Upper lobe of left lung (tissue), 4 donors: ENCODE data around the gene CAMSAP1.

Experiments used
- POLR2A ChIP-seq, 4 donors: fragments of 450-650 bp; IDR thresholded peaks; one replicate each; pipeline ENCODE4 v1.5.1; 2016 to 2017; ENCODE audit warnings: antibody characterized with exemption in 4 of 4, mild to moderate bottlenecking in 2 of 4
- TF ChIP-seq, protein P1 (sequence below), 6 experiments: fragments of 450-650 bp in 4 of 6; fragments of 200-600 bp in 2 of 6; sonication (generic) in 2 of 6; IDR thresholded peaks; one replicate each; pipeline ENCODE4 v1.5.1; 2016 to 2019; ENCODE audit warnings: antibody characterized with exemption in 6 of 6

DNA sequence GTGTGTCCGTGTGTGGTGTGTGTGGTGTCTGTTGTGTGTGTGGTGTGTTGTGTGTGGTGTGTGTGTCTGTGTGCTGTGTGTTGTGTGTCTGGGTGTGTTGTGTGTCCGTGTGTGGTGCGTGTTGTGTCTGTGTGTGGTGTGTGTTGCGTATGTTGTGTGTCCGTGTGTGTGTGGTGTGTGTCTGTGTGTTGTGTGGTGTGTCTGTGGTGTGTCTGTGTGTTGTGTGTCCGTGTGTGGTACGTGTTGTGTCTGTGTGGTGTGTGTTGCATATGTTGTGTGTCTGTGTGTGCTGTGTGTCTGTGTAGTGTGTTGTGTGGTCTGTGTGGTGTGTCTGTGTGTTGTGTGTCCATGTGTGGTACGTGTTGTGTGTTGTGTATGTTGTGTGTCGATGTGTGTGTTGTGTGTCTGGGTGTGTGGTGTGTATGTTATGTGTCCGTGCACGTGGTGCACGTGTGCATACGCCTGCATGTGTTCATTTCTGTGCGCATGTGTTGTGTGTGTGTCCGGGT is 133.1 kb downstream of the CAMSAP1 start:
- no peak for TF ChIP-seq POLR2A (IDR thresholded peaks at IDR 0.05)
- TF ChIP-seq, protein P1, sequence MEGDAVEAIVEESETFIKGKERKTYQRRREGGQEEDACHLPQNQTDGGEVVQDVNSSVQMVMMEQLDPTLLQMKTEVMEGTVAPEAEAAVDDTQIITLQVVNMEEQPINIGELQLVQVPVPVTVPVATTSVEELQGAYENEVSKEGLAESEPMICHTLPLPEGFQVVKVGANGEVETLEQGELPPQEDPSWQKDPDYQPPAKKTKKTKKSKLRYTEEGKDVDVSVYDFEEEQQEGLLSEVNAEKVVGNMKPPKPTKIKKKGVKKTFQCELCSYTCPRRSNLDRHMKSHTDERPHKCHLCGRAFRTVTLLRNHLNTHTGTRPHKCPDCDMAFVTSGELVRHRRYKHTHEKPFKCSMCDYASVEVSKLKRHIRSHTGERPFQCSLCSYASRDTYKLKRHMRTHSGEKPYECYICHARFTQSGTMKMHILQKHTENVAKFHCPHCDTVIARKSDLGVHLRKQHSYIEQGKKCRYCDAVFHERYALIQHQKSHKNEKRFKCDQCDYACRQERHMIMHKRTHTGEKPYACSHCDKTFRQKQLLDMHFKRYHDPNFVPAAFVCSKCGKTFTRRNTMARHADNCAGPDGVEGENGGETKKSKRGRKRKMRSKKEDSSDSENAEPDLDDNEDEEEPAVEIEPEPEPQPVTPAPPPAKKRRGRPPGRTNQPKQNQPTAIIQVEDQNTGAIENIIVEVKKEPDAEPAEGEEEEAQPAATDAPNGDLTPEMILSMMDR (IDR thresholded peaks at IDR 0.05): no peak
